ENCODE results near the gene CENATAC.
A peak's percentile ranks its signal among the peaks of the same experiment; 100 is the strongest.

The CENATAC gene

GRCh38 chr11:118996926-118997626 is 862 bp upstream of the CENATAC start:
- TF ChIP-seq CTCF (IDR thresholded peaks at IDR 0.05; ENCODE audit: low read depth, low read length, missing control alignments): peak; percentile 59
- peak overlapping the region; percentile 64 for H3K4me3 ChIP-seq (ENCODE audit: low read depth, low read length)
- peak; percentile 26 for DNase-seq (ENCODE audit: low read depth)

DNA sequence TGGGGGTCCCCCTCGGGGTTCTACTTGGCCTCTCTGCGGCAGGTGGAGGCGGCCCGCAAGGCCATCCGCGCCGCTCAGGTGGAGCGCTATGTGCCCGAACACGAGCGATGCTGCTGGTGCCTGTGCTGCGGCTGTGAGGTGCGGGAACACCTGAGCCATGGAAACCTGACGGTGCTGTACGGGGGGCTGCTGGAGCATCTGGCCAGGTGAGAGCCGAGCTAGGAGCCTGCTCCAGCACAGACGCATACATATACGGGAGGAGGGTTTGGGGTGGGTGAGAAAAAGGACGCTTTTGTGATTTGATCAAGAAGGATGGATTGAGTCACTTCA is 415 bp downstream of the CENATAC start:
- DNase-seq (ENCODE audit: low read depth): no peak
- TF ChIP-seq CTCF (IDR thresholded peaks at IDR 0.05; ENCODE audit: low read depth, low read length, missing control alignments): no peak
- H3K4me3 ChIP-seq (ENCODE audit: low read depth, low read length): peak overlapping the region; percentile 64

DNA sequence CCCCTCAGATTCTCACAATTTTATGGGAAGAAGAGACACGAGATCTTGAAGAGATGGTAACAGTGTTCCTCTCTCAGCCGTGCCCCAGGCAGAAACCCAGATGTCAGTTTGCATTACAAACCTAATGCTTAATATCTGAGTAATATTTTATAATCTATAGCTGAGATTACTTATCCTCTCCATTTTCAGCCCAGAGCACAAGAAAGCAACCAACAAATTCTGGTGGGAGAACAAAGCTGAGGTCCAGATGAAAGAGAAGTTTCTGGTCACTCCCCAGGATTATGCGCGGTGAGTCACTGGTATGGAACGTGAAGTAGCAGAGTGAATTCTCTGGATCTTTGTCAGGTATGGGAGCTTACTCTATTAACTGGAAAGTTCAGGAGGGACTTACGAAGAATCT is 884 bp downstream of the CENATAC start:
- TF ChIP-seq CTCF (IDR thresholded peaks at IDR 0.05; ENCODE audit: low read depth, low read length, missing control alignments): no peak
- DNase-seq (ENCODE audit: low read depth): no peak
- peak overlapping the region; percentile 64 for H3K4me3 ChIP-seq (ENCODE audit: low read depth, low read length)

DNA sequence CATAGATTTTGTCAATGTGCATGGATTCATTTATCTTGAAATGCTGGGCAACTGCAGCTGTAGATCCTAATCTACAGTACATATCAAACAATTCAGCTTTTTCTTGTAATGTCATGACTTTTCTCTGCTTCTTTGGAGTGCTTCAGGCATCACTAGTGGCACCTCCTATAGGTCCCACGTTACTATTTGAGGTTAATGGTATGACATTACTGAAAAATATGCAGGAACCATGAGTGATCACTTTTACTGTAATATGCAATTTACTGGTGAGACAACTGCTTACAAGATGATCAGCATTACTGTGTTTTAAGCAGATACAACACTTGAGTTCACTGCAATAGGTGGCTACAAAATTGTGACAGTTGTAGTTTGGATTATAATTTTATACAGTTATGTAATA is 3.0 kb downstream of the CENATAC start:
- DNase-seq (ENCODE audit: low read depth): no peak
- no peak for TF ChIP-seq CTCF (IDR thresholded peaks at IDR 0.05; ENCODE audit: low read depth, low read length, missing control alignments)
- H3K4me3 ChIP-seq (ENCODE audit: low read depth, low read length): no peak overlapping the region

GRCh38 chr11:119006656-119007055 is 8.7 kb downstream of the CENATAC start:
- no peak overlapping the region for H3K4me3 ChIP-seq (ENCODE audit: low read depth, low read length)
- TF ChIP-seq CTCF (IDR thresholded peaks at IDR 0.05; ENCODE audit: low read depth, low read length, missing control alignments): no peak
- DNase-seq (ENCODE audit: low read depth): no peak

- TF ChIP-seq CTCF (IDR thresholded peaks at IDR 0.05; ENCODE audit: low read depth, low read length, missing control alignments): no peak
- no peak for DNase-seq (ENCODE audit: low read depth)
- H3K4me3 ChIP-seq (ENCODE audit: low read depth, low read length): no peak overlapping the region
Observed at GRCh38 chr11:119011476-119012053, 13.6 kb downstream of the CENATAC start.

DNA sequence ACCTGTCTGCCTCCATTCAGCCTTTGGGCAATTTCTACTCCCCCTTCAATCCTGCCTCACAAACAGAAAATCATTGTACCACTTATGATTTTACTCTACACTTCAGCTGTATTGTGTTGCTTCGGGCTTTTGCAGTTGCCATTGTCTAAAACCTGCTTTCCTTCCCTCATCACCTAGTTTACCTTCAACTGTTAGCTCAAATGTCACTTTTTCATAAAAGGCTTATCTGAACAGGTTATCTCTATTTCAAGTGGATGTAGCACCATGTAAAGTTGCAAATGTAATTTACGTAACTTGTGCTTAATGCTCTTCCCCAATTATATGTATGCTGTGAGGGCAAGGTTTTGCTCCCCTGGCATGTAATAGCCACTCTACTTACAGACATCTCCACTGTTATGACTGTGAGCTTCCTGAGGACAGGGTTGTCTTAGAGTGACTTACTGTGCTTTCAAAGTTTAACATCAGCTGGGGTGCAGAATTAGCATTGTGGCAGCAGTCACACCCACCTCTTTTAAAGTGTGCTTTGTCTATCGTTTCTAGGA is 14.8 kb downstream of the CENATAC start:
- DNase-seq (ENCODE audit: low read depth): no peak
- TF ChIP-seq CTCF (IDR thresholded peaks at IDR 0.05; ENCODE audit: low read depth, low read length, missing control alignments): no peak
- no peak overlapping the region for H3K4me3 ChIP-seq (ENCODE audit: low read depth, low read length)
